Loucy (cell line): Measurements from ENCODE around the gene TPRA1.
"Not testable (repeated sequence)": the region's sequence is repeated elsewhere in the genome, so short reads cannot be mapped to it uniquely, and the experiment has no call there.

ENCODE experiments used
- H2AFZ ChIP-seq: fragments of 200-600 bp; sonication (generic); 2 replicates; pipeline ENCODE4 v1.6.0; 2016; ENCODE audit warnings: antibody characterized with exemption, mild to moderate bottlenecking, low read length, moderate library complexity
- H3F3A ChIP-seq: fragments of 200-600 bp; 2 replicates; pipeline ENCODE4 v1.6.0; 2016; ENCODE audit warnings: antibody characterized with exemption, low read depth, mild to moderate bottlenecking
- H3K27me3 ChIP-seq: fragments of 200-600 bp; sonication (generic); 2 replicates; pipeline ENCODE4 v1.6.1; 2014; ENCODE audit warnings: low read length, mild to moderate bottlenecking; ENCODE audit not compliant: insufficient read depth, poor library complexity, severe bottlenecking
- H3K36me3 ChIP-seq: fragments of 200-600 bp; sonication (generic); 2 replicates; pipeline ENCODE4 v1.6.1; 2016; ENCODE audit warnings: low read length; ENCODE audit not compliant: insufficient read depth
- H3K4me1 ChIP-seq: fragments of 200-600 bp; sonication (generic); 2 replicates; pipeline ENCODE4 v1.5.1; 2014; ENCODE audit warnings: low read length, mild to moderate bottlenecking; ENCODE audit not compliant: insufficient read depth, poor library complexity, severe bottlenecking
- H3K4me2 ChIP-seq: fragments of 200-600 bp; sonication (generic); 2 replicates; pipeline ENCODE4 v1.6.0; 2014; ENCODE audit warnings: antibody characterized with exemption, low read length, low read depth, mild to moderate bottlenecking; ENCODE audit not compliant: poor library complexity, severe bottlenecking
- H3K4me3 ChIP-seq: fragments of 200-600 bp; sonication (generic); 2 replicates; pipeline ENCODE4 v1.5.1; 2014; ENCODE audit warnings: low read length, mild to moderate bottlenecking, mixed read lengths; ENCODE audit not compliant: poor library complexity, severe bottlenecking
- H3K79me2 ChIP-seq: fragments of 200-600 bp; sonication (generic); 2 replicates; pipeline ENCODE4 v1.6.1; 2014; ENCODE audit warnings: low read length; ENCODE audit not compliant: insufficient read depth
- H3K9ac ChIP-seq: fragments of 200-600 bp; sonication (generic); 2 replicates; pipeline ENCODE4 v1.6.0; 2014; ENCODE audit warnings: mild to moderate bottlenecking, low read depth, low read length, moderate library complexity; ENCODE audit not compliant: poor library complexity, severe bottlenecking
- H3K9me2 ChIP-seq: fragments of 200-600 bp; sonication (generic); replicated peaks from 2 replicates; pipeline ENCODE4 v1.6.1; 2016; ENCODE audit warnings: low read depth, low read length, mixed read lengths
- H3K9me3 ChIP-seq: fragments of 200-600 bp; sonication (generic); 2 replicates; pipeline ENCODE4 v1.6.1; 2014; ENCODE audit warnings: mild to moderate bottlenecking, antibody characterized with exemption, low read length, low read depth; ENCODE audit not compliant: insufficient read depth
- H4K20me1 ChIP-seq: fragments of 200-600 bp; sonication (generic); 2 replicates; pipeline ENCODE4 v1.6.0; 2014; ENCODE audit warnings: antibody characterized with exemption, low read length, mild to moderate bottlenecking; ENCODE audit not compliant: insufficient read depth, poor library complexity, severe bottlenecking
- EZH2phosphoT487 ChIP-seq: fragments of 200-600 bp; IDR thresholded peaks from 2 replicates; pipeline ENCODE4 v1.6.1; 2018; ENCODE audit warnings: antibody characterized with exemption, mild to moderate bottlenecking, moderate library complexity, borderline replicate concordance
- TF ChIP-seq, protein P1 (sequence below): fragments of 200-600 bp; sonication (generic); conservative IDR thresholded peaks from 2 replicates; pipeline ENCODE4 v1.5.1; 2014; ENCODE audit warnings: mild to moderate bottlenecking, antibody characterized with exemption, low read length

The TPRA1 gene

DNA sequence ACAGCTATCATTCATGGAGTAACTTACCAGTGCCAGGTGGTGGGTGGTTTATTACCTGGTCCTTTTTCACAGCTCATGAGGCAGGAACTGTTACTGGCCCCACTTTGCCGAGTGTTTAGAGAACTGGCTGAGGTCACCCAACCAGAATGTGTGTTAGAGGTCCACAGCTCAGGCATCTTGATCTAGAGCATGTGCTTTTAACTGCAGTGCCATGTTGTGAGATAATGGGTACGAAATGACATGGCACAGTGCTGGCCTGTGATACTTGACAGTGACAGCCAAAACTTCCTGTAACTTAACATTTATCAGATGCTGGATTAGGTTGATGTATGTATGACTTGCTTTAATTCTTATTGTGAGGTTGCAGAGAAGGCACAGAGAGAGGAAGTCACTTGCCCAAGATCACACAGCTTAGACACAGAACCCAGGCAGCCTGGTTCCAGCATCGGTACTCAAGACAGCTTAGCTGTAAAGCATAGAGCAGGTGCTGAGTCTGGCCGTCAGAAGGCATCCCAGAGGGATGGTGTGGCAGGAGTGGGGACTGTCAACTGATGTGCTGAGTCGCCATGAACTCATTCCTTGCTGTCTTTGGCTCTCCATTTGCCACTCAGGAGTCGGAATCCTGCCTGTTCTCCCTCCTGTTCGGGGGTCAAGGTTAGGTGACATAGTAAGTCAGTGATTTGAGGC lies 17.3 kb upstream of the TPRA1 start:
- peaks cover 94% of the 10 kb centered on the region for H3K79me2 ChIP-seq
- H3K36me3 ChIP-seq = peaks cover 86% of the 10 kb centered on the region; the same call in 1 of the 2 replicates
- TF ChIP-seq, protein P1, sequence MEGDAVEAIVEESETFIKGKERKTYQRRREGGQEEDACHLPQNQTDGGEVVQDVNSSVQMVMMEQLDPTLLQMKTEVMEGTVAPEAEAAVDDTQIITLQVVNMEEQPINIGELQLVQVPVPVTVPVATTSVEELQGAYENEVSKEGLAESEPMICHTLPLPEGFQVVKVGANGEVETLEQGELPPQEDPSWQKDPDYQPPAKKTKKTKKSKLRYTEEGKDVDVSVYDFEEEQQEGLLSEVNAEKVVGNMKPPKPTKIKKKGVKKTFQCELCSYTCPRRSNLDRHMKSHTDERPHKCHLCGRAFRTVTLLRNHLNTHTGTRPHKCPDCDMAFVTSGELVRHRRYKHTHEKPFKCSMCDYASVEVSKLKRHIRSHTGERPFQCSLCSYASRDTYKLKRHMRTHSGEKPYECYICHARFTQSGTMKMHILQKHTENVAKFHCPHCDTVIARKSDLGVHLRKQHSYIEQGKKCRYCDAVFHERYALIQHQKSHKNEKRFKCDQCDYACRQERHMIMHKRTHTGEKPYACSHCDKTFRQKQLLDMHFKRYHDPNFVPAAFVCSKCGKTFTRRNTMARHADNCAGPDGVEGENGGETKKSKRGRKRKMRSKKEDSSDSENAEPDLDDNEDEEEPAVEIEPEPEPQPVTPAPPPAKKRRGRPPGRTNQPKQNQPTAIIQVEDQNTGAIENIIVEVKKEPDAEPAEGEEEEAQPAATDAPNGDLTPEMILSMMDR = no peak
- no peak for TF ChIP-seq EZH2phosphoT487
- H3K4me3 ChIP-seq = no peak overlapping the region
- H3K9me3 ChIP-seq = no peaks in the 10 kb centered on the region
- peaks cover 25% of the 10 kb centered on the region for H3K4me1 ChIP-seq
- H3F3A ChIP-seq = no peaks in the 10 kb centered on the region
- no peaks in the 10 kb centered on the region for H3K27me3 ChIP-seq
- H3K9ac ChIP-seq = no peak overlapping the region
- peaks cover 84% of the 10 kb centered on the region for H4K20me1 ChIP-seq
- H2AFZ ChIP-seq = no peak overlapping the region
- peak overlapping the region; percentile 41 for H3K4me2 ChIP-seq
- H3K9me2 ChIP-seq = no peaks in the 10 kb centered on the region

DNA sequence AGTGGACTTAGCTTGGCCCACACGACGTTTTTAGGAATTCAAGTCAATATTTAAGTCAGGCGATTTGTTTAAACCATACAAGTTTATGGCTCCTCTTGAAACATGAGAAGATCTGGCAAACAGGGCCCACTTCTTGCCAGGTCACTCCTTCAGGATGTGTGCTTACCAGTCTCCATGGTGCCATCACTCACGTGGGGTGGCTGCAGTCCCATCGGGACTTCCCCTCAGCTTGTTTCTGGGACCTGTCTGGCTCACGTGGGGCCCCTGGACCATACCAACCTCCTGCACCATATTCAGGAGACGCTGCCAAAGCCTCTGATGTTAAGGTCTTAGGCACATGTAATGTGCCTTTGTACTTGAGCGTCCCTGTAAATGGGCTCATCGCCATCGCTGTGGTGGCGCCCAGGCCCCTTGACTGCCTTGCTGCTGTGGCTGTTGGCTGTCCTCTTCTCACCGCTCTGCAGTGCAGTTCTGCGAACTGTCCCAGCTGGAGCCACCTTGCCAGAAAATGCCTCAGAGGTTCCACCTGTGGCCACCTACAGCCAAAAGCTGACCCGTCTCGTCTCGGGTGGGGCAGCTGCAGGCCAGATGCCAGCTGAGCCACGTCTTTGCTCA lies 16.6 kb upstream of the TPRA1 start:
- Histone ChIP-seq H3K4me2 (peak overlapping the region; percentile 4), H3K4me3 (no peak overlapping the region), H3K9me3 (no peaks in the 10 kb centered on the region), H3K9ac (no peak overlapping the region), H4K20me1 (peaks cover 84% of the 10 kb centered on the region), H3F3A (no peaks in the 10 kb centered on the region), H3K79me2 (peaks cover 94% of the 10 kb centered on the region), H3K36me3 (peaks cover 79% of the 10 kb centered on the region; the same call in 1 of the 2 replicates), H2AFZ (no peak overlapping the region), H3K4me1 (peaks cover 31% of the 10 kb centered on the region), H3K27me3 (no peaks in the 10 kb centered on the region), H3K9me2 (no peaks in the 10 kb centered on the region)
- no peak for TF ChIP-seq EZH2phosphoT487
- TF ChIP-seq, protein P1 = no peak

DNA sequence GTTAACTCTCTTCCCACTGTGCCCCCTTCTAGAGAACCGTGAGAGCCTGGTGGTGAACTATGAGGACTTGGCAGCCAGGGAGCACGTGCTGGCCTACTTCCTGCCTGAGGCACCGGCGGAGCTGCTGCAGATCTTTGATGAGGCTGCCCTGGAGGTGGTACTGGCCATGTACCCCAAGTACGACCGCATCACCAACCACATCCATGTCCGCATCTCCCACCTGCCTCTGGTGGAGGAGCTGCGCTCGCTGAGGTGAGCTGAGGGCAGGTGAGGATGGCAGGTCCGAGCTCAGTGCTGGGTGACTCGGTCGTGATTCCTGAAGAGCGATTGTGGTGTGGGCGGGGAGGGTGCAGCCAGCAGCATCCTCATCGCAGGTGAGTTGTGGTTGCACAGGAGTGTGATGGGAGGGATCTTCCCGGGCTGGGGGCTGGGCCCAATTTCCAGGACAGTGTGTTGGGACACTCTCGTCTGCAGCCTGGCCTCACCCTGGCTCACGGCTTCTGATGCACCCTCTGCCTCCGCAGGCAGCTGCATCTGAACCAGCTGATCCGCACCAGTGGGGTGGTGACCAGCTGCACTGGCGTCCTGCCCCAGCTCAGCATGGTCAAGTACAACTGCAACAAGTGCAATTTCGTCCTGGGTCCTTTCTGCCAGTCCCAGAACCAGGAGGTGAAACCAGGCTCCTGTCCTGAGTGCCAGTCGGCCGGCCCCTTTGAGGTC lies 15.7 kb upstream of the TPRA1 start:
- no peak overlapping the region for H3K4me2 ChIP-seq
- H2AFZ ChIP-seq = no peak overlapping the region
- H3K4me1 ChIP-seq = peaks cover 40% of the 10 kb centered on the region
- H3K27me3 ChIP-seq = no peaks in the 10 kb centered on the region
- no peak overlapping the region for H3K4me3 ChIP-seq
- no peak overlapping the region for H3K9ac ChIP-seq
- TF ChIP-seq, protein P1 = no peak
- no peak for TF ChIP-seq EZH2phosphoT487
- H3F3A ChIP-seq = no peaks in the 10 kb centered on the region
- peaks cover 86% of the 10 kb centered on the region for H4K20me1 ChIP-seq
- H3K79me2 ChIP-seq = peaks cover 99% of the 10 kb centered on the region
- H3K9me3 ChIP-seq = no peaks in the 10 kb centered on the region
- H3K9me2 ChIP-seq = no peaks in the 10 kb centered on the region
- peaks cover 73% of the 10 kb centered on the region; the same call in 1 of the 2 replicates for H3K36me3 ChIP-seq

DNA sequence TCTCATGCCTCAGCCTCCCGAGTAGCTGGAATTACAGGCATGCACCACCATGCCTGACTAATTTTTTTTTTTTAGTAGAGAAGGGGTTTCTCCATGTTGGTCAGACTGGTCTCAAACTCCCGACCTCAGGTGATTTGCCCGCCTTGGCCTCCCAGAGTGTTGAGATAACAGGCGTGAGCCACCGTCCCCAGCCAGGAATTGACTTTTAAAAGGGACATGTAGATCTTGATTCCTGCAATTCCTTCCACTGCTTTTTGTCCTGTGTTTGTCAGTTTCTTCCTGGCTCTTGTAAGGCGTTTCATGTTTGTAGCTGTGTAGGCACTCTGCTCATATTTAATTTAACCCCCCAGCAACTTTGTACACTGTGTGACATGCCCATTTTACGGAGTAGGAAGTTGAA lies 15.0 kb upstream of the TPRA1 start:
- H3K4me2 ChIP-seq, H3K27me3 ChIP-seq, H3K9me2 ChIP-seq, H3K9ac ChIP-seq, H3K9me3 ChIP-seq, H3K4me3 ChIP-seq, H2AFZ ChIP-seq, H3F3A ChIP-seq: not testable (repeated sequence)
- Histone ChIP-seq H3K79me2 (peaks cover 99% of the 10 kb centered on the region), H3K4me1 (peaks cover 47% of the 10 kb centered on the region), H3K36me3 (peaks cover 66% of the 10 kb centered on the region; the same call in 1 of the 2 replicates), H4K20me1 (peaks cover 86% of the 10 kb centered on the region)
